ENCODE measurements around the gene C15orf39.

C15orf39 gene

GRCh38 chr15:75198560-75199356 lies 2.9 kb upstream of the C15orf39 start:
- no peak for DNase-seq

DNA sequence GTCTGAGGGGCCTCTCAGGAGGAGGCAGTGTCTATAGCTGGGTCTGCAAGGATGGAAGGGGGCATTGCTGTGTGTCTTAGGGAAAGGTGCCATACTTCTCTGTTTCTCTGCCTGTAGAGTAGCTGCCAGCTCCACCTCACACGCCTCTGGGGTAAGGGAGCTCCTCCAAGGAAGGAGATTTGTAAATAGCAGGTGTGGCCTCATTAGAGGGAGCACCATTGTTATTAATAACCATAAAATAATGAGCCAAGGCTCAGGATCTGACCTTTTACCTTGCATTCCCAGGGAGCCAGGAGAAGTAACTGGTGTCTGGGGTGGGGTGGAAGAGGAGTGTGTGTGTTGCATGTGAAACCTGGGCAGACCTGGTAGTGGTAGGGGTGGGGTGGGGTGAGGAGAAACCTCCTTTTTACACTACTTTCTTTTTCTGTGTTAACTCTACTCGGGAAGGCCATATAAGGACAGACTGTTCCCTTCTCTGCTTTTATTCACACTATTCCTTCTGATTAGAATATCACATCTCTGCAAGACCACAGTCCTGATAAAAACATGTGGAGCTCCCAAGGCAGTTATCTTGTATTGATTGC lies 2.2 kb upstream of the C15orf39 start:
- DNase-seq = no peak

GRCh38 chr15:75200391-75200764 lies 1.3 kb upstream of the C15orf39 start:
- DNase-seq = no peak

GRCh38 chr15:75200765-75201615 lies 692 bp upstream of the C15orf39 start:
- DNase-seq = no peak

DNA sequence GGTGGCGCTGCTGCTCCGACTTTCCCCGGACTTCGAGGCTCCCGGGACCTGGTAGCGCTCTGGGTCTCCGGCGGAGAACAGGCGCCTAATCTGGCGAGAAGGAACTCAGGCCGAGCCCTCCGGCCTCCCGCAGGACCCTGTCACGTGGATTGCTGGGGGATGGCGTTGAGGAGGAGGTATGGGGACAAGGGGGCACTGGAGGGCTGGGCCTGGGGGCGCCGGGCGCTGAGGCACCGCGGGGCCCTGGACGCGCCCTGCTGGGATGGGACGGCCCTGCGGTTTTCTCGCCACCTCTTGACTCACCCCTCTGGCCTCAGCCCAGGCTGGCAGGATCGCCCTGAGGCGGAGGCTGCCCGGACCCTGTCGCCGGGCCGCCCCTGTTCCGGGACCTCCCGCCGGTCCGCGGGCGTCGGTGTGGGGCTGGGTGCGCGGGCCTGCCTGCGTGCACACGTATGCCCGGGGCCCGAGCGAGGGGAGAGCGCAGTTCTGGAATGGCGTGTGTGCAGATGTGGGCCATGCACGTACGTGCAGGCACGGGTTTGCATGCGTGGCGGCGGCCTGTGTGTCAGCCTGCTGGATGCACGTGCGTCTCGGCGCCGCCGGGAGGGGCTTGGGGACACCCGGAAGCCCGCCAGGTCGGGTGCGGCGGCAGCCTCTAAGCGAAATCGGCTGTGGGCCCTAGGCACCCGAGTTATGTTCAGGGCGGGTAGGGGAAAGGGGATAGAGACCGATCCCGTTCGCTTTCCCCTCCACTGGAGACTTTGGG lies 752 bp downstream of the C15orf39 start:
- DNase-seq = no peak

- DNase-seq = no peak
Observed at GRCh38 chr15:75203017-75203907, 1.6 kb downstream of the C15orf39 start.

DNA sequence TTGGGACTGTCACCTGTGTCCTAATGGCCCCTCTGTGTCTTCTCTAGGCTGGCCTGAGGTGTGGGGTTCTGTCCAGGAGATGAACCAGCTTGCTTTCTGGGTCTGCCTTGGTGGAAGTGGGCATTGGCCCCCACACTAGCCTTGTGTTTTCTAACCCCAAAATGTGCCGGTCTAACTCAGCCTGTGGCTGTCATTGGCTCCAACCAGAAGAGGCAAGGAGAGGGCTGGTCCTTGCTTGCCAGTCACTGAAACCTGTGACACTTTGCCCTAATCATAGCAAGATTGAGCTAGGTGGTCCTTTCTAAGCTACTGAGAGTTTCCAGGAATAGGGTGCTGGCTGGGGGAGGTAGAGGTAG lies 2.2 kb downstream of the C15orf39 start:
- DNase-seq = no peak

GRCh38 chr15:75204340-75205063 lies 2.8 kb downstream of the C15orf39 start:
- DNase-seq = peak; percentile 72 to 74

DNA sequence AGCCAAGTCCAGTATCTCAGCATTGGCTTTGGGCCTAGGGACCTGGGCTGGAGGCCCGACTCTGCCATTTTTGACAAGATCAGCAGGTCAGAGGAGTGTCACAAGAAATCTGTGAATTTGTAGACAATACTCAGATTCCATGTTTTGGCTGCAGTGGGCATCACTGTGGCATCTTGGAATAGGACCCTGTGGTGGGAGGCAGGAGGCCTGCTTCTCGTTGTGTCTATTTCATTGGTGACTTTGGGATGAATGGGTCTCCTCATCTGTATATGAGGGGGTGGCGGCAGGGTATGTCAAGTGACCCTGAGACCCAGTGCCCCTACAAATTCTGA lies 3.3 kb downstream of the C15orf39 start:
- no peak for DNase-seq

DNA sequence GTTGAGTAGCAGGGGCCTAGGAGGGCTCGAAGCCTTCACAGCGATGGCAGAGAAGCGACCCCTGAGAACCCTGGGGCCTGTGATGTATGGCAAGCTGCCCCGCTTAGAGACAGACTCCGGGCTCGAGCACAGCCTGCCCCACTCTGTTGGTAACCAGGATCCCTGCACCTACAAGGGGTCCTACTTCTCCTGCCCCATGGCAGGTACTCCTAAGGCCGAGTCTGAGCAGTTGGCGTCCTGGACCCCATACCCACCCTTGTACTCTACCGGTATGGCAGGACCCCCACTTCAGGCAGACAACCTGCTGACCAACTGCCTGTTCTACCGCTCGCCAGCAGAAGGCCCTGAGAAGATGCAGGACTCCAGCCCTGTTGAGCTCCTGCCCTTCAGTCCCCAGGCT lies 4.3 kb downstream of the C15orf39 start:
- no peak for DNase-seq

DNA sequence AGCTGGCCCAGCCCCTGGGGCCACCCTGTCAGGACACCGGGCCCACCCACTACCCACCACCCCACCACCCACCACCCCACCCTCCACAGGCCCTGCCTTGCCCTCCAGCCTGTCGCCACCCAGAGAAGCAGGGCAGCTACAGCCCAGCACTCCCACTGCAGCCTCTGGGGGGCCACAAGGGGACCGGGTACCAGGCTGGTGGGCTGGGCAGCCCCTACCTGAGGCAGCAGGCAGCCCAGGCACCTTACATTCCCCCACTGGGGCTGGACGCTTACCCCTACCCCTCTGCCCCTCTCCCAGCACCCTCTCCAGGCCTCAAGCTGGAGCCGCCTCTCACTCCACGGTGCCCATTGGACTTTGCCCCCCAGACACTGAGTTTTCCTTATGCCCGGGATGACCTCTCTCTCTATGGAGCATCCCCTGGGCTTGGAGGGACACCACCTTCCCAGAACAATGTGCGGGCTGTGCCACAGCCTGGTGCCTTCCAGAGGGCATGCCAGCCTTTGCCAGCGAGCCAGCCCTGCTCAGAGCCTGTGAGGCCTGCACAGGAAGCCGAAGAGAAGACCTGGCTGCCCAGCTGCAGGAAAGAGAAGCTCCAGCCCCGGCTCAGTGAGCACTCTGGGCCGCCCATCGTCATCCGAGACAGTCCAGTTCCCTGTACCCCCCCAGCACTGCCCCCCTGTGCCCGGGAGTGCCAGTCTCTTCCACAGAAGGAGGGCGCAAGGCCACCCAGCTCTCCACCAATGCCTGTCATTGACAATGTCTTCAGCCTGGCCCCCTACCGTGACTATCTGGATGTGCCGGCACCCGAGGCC lies 5.3 kb downstream of the C15orf39 start:
- no peak for DNase-seq

DNA sequence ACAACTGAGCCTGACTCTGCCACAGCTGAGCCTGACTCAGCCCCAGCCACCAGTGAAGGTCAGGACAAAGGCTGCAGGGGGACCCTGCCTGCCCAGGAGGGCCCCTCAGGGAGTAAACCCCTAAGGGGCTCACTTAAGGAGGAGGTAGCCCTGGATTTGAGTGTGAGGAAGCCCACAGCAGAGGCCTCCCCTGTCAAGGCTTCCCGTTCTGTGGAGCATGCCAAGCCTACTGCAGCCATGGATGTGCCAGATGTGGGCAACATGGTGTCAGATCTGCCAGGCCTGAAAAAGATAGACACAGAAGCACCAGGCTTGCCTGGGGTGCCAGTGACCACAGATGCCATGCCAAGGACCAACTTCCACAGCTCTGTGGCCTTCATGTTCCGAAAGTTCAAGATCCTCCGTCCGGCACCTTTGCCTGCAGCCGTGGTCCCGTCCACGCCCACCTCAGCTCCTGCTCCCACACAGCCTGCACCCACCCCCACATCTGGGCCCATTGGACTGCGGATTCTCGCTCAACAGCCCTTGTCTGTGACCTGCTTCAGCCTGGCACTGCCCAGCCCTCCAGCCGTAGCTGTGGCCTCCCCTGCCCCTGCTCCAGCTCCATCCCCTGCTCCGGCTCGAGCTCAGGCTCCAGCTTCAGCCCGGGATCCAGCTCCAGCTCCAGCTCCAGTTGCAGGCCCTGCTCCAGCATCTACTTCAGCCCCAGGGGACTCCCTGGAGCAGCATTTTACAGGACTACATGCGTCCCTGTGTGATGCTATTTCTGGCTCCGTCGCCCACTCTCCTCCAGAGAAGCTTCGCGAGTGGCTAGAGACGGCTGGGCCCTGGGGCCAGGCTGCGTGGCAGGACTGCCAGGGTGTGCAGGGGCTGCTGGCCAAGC lies 6.2 kb downstream of the C15orf39 start:
- no peak for DNase-seq

DNA sequence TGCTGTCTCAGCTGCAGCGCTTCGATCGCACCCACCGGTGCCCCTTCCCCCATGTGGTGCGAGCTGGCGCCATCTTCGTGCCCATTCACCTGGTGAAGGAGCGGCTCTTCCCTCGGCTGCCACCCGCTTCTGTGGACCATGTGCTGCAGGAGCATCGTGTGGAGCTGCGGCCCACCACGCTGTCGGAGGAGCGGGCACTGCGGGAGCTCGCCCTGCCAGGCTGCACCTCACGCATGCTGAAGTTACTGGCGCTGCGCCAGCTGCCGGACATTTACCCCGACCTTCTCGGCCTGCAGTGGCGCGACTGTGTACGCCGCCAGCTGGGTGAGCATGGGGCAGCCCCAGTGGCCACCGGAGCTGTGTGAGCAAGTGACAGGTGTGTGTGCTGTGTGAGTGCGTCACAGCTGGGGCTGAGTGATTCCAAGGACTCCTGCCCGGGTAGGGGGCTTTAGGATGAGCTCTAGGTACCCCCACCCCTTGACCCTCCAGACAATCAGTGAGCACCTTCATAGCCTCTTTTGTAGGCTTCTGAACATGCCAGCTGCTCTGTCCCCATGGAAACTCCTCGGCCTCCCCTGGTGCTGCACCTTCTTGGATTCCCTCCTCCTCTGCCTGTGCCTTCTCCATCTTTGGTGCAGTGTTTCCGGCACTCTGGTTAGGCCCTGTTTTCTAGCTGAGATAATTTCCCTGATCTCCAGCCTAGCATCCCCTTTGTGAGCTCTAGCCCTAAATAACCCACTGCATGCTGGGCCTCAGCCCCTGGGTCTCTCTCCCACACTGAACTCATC lies 7.0 kb downstream of the C15orf39 start:
- DNase-seq = no peak

GRCh38 chr15:75209289-75209676 lies 7.6 kb downstream of the C15orf39 start:
- no peak for DNase-seq

DNA sequence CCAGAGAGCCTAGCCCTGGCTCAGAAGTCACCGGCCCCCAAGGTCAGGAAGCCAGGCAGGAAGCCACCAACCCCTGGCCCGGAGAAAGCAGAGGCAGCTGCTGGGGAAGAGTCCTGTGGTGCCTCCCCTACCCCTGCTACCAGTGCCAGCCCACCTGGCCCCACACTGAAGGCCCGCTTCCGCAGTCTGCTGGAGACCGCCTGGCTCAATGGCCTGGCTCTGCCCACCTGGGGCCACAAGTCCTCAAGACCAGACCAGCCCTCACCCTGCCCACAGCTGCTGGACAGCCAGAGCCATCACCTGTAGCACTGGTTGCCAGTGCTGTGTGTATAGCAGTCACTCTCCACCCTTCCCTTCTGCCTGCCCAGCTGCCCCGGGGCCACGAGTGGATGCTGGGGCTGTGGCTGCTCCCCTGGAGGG lies 9.1 kb downstream of the C15orf39 start:
- no peak for DNase-seq

DNA sequence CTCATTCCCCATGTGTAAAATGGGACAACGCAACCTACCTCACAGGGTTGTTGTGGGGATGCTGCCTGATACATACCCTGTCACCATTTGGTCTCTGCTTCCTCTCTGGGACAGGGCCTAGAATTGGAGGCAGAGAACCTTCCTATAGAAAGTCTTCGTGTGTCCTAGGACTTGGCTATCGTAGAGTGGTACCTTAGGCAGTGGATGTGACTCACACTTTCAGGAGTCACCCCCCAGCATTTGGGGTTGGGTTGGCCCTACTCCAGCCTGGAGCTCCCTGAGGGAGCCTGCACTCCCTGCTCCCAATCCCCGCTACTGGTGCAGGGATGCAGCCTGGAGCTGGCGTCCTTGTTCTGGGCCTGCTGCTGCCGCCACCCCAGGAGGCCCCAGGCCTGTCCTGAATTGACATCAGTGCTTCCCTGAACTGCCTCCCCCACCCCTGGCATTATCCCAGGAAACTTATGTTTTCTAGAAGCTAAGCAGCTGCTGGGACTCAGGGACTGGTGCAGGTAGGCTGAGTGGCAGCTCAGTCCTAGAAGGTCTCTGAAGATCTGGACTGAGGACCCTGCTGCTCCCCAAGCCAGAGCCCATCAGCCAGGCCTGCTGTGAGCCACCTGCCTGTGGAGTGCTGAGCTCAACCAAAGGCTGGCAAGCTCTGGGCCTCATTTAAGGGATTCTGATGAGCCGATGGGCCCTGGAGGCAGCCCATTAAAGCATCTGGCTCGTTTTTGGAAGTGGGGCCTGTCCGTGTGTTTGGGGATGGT lies 9.9 kb downstream of the C15orf39 start:
- DNase-seq = no peak

GRCh38 chr15:75212200-75212858 lies 10.6 kb downstream of the C15orf39 start:
- DNase-seq = no peak

Measured in cerebellar nuclear complex (tissue), 1 donor.